Neural cell (in vitro differentiated cells): ENCODE results near the gene WDFY3. TPM values are rescaled to one million over a fixed set of nuclear protein-coding genes. Genes with fewer than 3 reads are reported as not detected.

Source experiments
- H2AFZ ChIP-seq: fragments of 200-600, 300-800 bp; sonication (generic), shearing (Covaris generic); 2 replicates; pipeline ENCODE4 v1.6.0; 2014; ENCODE audit warnings: low read depth, mild to moderate bottlenecking, antibody characterized with exemption, low read length, moderate library complexity
- H3F3A ChIP-seq: fragments of 200-600 bp; shearing (Covaris generic); 2 replicates; pipeline ENCODE4 v1.6.1; 2016; ENCODE audit warnings: mild to moderate bottlenecking, moderate library complexity, mixed read lengths, antibody characterized with exemption, low read length; ENCODE audit not compliant: insufficient read depth, poor library complexity, severe bottlenecking
- H3K27ac ChIP-seq: fragments of 200-600, 300-800 bp; sonication (generic), shearing (Covaris generic); 2 replicates; pipeline ENCODE4 v1.5.1; 2014; ENCODE audit warnings: mild to moderate bottlenecking, low read length, moderate library complexity
- H3K27me3 ChIP-seq: fragments of 300-800, 200-600 bp; sonication (generic), shearing (Covaris generic); 2 replicates; pipeline ENCODE4 v1.6.0; 2014; ENCODE audit warnings: mild to moderate bottlenecking, low read depth, low read length, moderate library complexity; ENCODE audit not compliant: insufficient read depth
- H3K36me3 ChIP-seq: fragments of 300-800, 200-600 bp; sonication (generic), shearing (Covaris generic); 2 replicates; pipeline ENCODE4 v1.5.1; 2014; ENCODE audit warnings: mild to moderate bottlenecking, antibody characterized with exemption, low read length, moderate library complexity; ENCODE audit not compliant: insufficient read depth
- H3K4me2 ChIP-seq: fragments of 300-800, 200-600 bp; sonication (generic), shearing (Covaris generic); 2 replicates; pipeline ENCODE4 v1.6.0; 2014; ENCODE audit warnings: mild to moderate bottlenecking, low read length
- H3K4me3 ChIP-seq: fragments of 300-800, 200-600 bp; sonication (generic), shearing (Covaris generic); 2 replicates; pipeline ENCODE4 v1.5.1; 2014; ENCODE audit warnings: mild to moderate bottlenecking, low read length, moderate library complexity
- H3K79me2 ChIP-seq: fragments of 200-600 bp; shearing (Covaris generic); replicated peaks from 2 replicates; pipeline ENCODE4 v1.6.0; 2014; ENCODE audit warnings: mild to moderate bottlenecking, low read length, moderate library complexity; ENCODE audit not compliant: insufficient read depth
- H3K9ac ChIP-seq: fragments of 300-800, 200-600 bp; sonication (generic), shearing (Covaris generic); 2 replicates; pipeline ENCODE4 v1.6.1; 2016; ENCODE audit warnings: mild to moderate bottlenecking, low read length, mixed read lengths
- H3K9me2 ChIP-seq: fragments of 200-600 bp; shearing (Covaris generic); 2 replicates; pipeline ENCODE4 v1.6.1; 2016; ENCODE audit warnings: mild to moderate bottlenecking, low read length, mixed read lengths; ENCODE audit not compliant: insufficient read depth
- H3K9me3 ChIP-seq: fragments of 200-600, 300-800 bp; sonication (generic), shearing (Covaris generic); 2 replicates; pipeline ENCODE4 v1.6.1; 2016; ENCODE audit warnings: mild to moderate bottlenecking, mixed run types, low read length, moderate library complexity, mixed read lengths
- H4K20me1 ChIP-seq: fragments of 200-600 bp; shearing (Covaris generic); 2 replicates; pipeline ENCODE4 v1.6.1; 2016; ENCODE audit warnings: mild to moderate bottlenecking, mixed run types; ENCODE audit not compliant: insufficient read depth
- EP300 ChIP-seq: fragments of 450-650 bp; conservative IDR thresholded peaks from 2 replicates; pipeline ENCODE4 v1.6.1; 2014; ENCODE audit warnings: antibody characterized with exemption, mild to moderate bottlenecking, moderate library complexity; ENCODE audit not compliant: poor library complexity, severe bottlenecking
- EZH2 ChIP-seq: fragments of 200-600, 300-800 bp; shearing (Covaris generic), sonication (generic); IDR thresholded peaks from 2 replicates; pipeline ENCODE4 v1.6.1; 2014; ENCODE audit warnings: antibody characterized with exemption, low read length, borderline replicate concordance, mild to moderate bottlenecking; ENCODE audit not compliant: insufficient read depth, poor library complexity, severe bottlenecking
- MXI1 ChIP-seq: fragments of 450-650 bp; conservative IDR thresholded peaks from 2 replicates; pipeline ENCODE4 v1.6.1; 2014; ENCODE audit warnings: antibody characterized with exemption, mild to moderate bottlenecking; ENCODE audit not compliant: poor library complexity, severe bottlenecking
- POLR2AphosphoS5 ChIP-seq: IDR thresholded peaks from 2 replicates; pipeline ENCODE4 v1.6.1; 2012
- RAD21 ChIP-seq: fragments of 450-650 bp; conservative IDR thresholded peaks from 2 replicates; pipeline ENCODE4 v1.6.1; 2014; ENCODE audit warnings: antibody characterized with exemption, mild to moderate bottlenecking, moderate library complexity
- SMC3 ChIP-seq: fragments of 450-650 bp; conservative IDR thresholded peaks from 2 replicates; pipeline ENCODE4 v1.6.1; 2014; ENCODE audit warnings: antibody characterized with exemption, mild to moderate bottlenecking, moderate library complexity; ENCODE audit not compliant: poor library complexity
- TAF1 ChIP-seq: IDR thresholded peaks from 2 replicates; pipeline ENCODE4 v1.6.1; 2012; ENCODE audit warnings: low read depth
- polyA plus RNA-seq: library from polyadenylated mRNA; depleted of rRNA; stranded (reverse); fragments of >200 nt; gene quantifications from 2 replicates; pipeline ENCODE4 v1.2.3, GENCODE V29; 2014
- TF ChIP-seq, protein P1 (sequence below): fragments of 450-650 bp; IDR thresholded peaks from 2 replicates; pipeline ENCODE4 v1.5.1; 2014; ENCODE audit warnings: antibody characterized with exemption, mild to moderate bottlenecking, moderate library complexity; ENCODE audit not compliant: poor library complexity, severe bottlenecking
- TF ChIP-seq, protein P2 (sequence below): IDR thresholded peaks from 2 replicates; pipeline ENCODE4 v1.6.1; 2012; ENCODE audit warnings: borderline replicate concordance

WDFY3 gene
- polyA plus RNA-seq, 1 donor from 2014 or later: 39.8 TPM

DNA sequence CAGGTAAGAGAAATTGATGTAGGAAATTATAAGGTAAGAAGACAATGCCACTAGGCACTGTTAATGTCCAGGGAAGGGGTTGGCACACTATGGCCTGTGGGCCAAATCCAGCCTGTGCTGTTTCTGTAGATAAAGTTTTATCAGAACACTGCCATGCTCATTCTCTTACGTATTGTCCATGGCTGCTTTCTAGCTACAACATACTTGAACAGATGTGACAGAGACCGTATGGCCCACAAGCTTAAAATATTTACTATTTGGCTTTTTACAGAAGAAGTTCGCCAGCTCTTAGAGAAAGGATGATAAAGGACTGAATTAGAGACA is 215.6 kb downstream of the WDFY3 start:
- no peaks in the 10 kb centered on the region for H4K20me1 ChIP-seq
- H3K9me3 ChIP-seq: no peaks in the 10 kb centered on the region
- H3K79me2 ChIP-seq: no peaks in the 10 kb centered on the region
- H3F3A ChIP-seq: no peaks in the 10 kb centered on the region
- no peak overlapping the region for H3K4me2 ChIP-seq
- H3K9me2 ChIP-seq: no peaks in the 10 kb centered on the region
- H3K27ac ChIP-seq: no peak overlapping the region
- H2AFZ ChIP-seq: no peak overlapping the region
- no peak overlapping the region for H3K9ac ChIP-seq
- H3K27me3 ChIP-seq: no peaks in the 10 kb centered on the region
- H3K4me3 ChIP-seq: no peak overlapping the region
- TF ChIP-seq EP300: no peak
- TF ChIP-seq TAF1: no peak
- no peak for TF ChIP-seq MXI1
- no peak for TF ChIP-seq RAD21
- TF ChIP-seq, protein P1, sequence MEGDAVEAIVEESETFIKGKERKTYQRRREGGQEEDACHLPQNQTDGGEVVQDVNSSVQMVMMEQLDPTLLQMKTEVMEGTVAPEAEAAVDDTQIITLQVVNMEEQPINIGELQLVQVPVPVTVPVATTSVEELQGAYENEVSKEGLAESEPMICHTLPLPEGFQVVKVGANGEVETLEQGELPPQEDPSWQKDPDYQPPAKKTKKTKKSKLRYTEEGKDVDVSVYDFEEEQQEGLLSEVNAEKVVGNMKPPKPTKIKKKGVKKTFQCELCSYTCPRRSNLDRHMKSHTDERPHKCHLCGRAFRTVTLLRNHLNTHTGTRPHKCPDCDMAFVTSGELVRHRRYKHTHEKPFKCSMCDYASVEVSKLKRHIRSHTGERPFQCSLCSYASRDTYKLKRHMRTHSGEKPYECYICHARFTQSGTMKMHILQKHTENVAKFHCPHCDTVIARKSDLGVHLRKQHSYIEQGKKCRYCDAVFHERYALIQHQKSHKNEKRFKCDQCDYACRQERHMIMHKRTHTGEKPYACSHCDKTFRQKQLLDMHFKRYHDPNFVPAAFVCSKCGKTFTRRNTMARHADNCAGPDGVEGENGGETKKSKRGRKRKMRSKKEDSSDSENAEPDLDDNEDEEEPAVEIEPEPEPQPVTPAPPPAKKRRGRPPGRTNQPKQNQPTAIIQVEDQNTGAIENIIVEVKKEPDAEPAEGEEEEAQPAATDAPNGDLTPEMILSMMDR: no peak
- no peak for TF ChIP-seq SMC3
- no peak for TF ChIP-seq EZH2
- TF ChIP-seq, protein P2, sequence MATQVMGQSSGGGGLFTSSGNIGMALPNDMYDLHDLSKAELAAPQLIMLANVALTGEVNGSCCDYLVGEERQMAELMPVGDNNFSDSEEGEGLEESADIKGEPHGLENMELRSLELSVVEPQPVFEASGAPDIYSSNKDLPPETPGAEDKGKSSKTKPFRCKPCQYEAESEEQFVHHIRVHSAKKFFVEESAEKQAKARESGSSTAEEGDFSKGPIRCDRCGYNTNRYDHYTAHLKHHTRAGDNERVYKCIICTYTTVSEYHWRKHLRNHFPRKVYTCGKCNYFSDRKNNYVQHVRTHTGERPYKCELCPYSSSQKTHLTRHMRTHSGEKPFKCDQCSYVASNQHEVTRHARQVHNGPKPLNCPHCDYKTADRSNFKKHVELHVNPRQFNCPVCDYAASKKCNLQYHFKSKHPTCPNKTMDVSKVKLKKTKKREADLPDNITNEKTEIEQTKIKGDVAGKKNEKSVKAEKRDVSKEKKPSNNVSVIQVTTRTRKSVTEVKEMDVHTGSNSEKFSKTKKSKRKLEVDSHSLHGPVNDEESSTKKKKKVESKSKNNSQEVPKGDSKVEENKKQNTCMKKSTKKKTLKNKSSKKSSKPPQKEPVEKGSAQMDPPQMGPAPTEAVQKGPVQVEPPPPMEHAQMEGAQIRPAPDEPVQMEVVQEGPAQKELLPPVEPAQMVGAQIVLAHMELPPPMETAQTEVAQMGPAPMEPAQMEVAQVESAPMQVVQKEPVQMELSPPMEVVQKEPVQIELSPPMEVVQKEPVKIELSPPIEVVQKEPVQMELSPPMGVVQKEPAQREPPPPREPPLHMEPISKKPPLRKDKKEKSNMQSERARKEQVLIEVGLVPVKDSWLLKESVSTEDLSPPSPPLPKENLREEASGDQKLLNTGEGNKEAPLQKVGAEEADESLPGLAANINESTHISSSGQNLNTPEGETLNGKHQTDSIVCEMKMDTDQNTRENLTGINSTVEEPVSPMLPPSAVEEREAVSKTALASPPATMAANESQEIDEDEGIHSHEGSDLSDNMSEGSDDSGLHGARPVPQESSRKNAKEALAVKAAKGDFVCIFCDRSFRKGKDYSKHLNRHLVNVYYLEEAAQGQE: no peak
- no peak for TF ChIP-seq POLR2AphosphoS5
- peaks cover 12% of the 10 kb centered on the region for H3K36me3 ChIP-seq

DNA sequence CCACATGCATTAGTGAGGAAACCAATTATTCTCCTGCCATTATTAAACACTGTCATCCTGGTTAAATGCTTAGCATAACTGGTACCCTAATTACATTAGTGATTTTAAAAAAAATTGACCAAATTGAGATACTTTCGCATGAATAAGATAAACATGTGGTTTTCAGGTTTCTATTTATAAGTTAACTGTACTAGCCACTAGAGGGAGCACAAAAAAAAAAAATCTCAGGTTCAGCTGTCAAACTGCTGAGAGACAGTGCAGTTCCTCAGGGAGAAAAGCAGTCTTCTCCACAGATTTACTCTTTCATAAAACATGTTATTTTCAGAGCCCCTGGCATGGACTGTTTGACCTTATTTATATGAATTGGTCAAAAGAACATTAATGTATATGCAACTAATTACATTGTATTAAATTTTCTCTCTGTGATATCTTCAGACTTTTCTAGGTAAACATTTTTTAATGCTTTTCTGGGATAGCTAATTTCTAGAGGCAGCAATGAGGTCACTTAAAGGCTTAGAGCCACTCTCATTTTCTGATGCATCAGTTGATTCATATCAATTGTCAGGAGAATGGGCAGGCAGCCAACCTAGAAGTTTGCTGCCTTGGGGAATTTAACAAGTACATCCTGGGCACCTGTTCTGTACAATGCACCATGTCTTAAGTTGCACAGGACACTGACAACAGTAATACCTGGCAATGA is 216.1 kb downstream of the WDFY3 start:
- no peak overlapping the region for H3K4me2 ChIP-seq
- TF ChIP-seq EP300 (no peak), TAF1 (no peak), EZH2 (no peak), POLR2AphosphoS5 (no peak), MXI1 (no peak), RAD21 (peak; percentile 73), SMC3 (peak; percentile 87)
- TF ChIP-seq, protein P1: peak; percentile 75
- H3K27ac ChIP-seq: no peak overlapping the region

More for the DNA sequence above, 216.1 kb downstream of the WDFY3 start:
- Histone ChIP-seq H3F3A (no peaks in the 10 kb centered on the region), H3K27me3 (no peaks in the 10 kb centered on the region), H3K9me2 (no peaks in the 10 kb centered on the region), H3K79me2 (no peaks in the 10 kb centered on the region), H3K9me3 (no peaks in the 10 kb centered on the region), H4K20me1 (no peaks in the 10 kb centered on the region), H3K4me3 (no peak overlapping the region), H3K9ac (no peak overlapping the region), H2AFZ (no peak overlapping the region), H3K36me3 (peaks cover 12% of the 10 kb centered on the region)
